ENCODE measurements around the gene CSPG4.
"Not testable (repeated sequence)": the region's sequence is repeated elsewhere in the genome, so short reads cannot be mapped to it uniquely, and the experiment has no call there.

Gene CSPG4

DNA sequence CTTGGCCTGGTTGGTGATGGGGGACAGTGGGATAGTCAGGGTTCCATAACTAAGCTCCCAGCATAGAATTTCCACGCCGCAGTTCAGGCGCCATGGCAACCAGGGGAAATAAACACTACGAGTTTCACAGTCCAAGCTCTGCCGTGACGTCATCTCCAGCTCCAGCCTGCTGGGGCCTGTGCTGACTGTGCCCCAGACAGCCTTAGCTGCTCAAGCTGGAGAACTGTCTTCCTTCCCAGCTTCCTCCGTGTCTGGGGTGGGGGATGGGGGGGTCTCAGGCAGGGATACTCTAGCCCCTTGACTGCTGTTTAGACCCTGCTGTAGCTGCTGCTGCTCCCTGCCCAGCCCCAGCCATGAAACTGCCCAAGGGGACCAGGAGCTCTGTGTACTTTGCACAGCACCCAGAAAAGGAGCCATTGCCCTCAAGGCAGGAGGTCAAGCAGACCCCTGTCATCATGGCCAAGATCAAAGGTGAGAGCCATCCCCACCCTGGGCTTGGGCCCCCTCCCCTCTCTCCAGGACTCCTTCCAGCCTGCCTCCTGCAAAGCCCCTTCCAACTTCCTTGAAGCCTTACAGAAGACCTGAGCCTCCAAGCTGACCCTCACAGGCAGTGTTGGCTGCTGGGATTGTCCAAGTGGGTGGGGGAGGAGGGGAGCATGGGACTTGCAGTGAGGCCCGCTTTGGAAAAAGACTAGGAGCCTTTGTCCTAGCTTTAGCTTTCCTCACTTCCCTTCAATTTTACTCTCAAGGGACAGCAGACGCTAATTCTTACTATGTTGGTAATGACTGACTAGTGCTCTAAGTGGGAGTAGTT, 11.4 kb upstream of the CSPG4 start:
- DNase-seq = peak; percentile 60

DNA sequence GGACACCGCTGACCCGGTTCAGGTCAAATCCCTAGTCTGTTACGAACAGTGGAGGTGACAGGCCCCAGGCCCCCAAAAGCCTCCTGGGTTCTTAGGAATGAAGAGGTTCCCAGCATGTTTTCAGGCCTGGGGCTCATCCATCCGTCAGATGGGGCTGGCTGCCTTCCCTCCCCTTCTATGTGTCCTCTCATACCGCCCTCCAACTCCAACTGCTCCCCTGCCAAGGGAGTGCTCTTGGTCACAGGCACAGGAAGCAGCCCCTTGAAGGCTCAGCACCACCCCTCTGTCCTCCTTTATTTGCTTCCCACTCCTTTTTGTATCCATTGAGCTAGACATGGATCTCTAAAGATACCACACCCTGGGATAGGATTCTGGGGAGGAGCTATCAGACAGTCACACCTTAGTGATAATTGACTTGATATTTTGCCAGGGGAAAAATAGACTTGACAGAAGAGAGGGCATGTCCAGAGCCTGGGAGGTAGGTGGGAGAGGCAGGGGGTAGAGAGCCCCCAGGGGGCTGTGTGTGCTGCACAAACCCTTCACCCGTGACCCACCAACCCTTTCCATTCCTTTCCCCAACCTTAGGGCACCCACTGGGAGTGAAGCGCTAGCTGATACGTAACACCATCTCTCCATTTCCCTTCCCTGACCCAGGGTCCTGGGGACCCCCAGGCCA, 10.7 kb upstream of the CSPG4 start:
- no peak for DNase-seq

DNA sequence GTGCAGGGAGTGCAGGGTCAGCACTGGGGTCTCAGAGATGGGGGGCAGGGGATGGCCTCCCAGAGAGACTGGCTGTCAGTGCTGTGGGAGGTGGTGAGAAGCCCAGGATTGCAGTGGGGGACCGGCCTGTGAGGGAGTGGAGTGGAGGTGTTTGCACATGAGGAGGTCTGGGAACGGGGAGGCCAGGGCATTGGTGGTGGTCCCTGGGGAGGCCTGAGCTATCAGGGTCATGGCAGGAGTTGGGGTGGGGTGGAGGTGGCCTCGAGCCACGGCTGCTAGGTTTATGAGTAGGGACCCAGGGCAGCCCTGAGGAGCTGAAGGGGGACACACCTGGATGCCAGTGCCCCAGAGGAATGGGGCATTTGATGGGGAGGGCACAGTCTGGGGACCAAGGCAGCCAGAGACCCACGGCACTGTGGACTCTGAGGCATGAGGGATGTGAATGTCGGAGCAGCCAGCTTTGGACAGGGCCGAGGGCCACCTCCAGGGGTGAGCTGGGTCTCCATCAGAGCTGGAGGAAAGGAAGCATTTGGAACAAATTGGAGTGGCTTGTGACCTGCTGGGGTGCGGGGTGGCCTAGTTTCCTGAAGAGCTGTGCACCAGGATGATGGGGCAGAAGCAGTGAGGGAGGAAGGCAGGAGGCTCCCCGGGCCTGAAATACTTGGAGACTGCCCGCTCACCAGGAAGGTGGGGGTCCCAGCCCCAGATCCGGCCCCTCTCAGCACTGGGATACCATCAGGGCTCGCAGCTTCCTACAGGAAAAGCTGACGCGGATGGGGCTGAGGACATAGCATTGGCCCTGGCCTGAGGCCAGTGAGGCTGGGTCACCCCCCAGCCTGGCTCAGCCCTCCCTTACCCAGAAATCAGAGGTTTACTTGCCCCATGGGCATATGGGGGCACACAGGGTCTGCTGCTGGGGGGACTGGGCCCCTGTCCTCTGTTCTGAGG, 9.5 kb upstream of the CSPG4 start:
- DNase-seq = no peak

DNA sequence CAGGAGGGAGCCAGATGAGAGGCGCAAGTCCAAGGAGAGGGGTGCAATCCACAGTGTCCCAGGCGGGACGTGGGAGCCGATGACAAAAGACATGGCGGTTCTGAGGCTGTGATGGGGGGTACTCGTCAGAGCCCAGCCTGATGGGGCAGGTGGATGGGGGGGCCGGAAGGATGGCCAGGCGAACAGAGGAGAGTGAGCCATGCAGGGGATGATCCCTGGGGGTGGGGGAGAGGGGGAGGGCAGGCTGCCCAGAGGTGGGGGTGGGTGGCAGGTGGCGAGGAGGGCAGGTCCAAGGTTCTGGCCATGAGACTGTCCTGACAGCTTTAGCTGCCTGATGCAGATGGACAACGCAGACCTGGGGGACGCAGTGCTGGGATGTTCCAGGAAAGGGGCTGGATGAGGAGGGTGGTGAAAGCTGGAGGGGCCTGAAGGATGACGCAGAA, 8.9 kb upstream of the CSPG4 start:
- no peak for DNase-seq

DNA sequence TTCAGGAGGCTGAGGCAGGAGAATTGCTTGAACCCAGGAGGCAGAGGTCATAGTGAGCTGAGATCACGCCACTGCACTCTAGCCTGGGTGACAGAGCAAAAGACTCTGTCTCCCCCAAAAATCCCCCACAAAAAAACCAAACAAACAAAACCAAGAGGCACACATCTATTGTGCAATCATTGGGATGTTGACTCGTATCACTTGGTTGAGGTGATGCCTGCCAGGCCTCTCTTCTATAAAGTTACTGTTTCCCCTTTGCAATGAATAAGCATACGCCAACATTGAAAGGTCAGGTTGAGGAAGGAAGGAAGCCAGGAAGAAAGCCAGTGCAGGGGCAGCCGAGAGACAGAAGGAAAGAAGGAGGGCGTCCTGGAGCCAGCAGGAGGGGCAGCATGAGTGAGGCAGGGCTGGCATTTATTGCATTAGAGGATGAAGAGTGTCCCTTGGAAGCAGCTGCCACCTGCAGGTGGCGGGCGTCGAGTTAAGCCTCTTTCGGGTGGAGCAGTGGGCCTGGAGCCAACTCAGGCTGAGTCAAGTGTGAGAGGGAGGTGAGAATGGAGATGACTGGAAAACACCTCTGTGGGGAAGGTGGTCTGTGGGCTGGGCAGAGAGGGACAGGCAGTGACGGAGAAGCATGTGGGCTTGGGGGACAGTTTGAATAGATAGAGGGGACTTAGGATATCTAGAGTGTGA, 8.3 kb upstream of the CSPG4 start:
- DNase-seq = peak; percentile 75

DNA sequence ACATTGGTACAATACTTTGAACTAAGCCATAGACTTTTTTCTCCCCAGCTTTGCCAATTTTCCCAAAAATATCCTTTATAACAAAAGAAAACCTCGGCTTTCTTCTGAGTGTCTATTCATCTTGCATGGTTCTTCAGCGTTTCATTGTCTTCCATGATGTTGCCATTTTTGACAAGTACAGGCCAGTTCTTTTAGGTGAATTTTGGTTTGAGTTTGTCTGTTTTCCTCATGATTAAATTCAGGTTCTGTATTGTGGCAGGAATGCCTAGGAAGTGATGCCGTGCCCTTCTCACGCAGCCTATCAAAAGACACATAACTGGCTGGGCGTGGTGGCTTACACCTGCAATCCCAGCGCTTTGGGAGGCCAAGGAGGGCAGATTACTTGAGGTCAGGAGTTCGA, 7.6 kb upstream of the CSPG4 start:
- DNase-seq = no peak

DNA sequence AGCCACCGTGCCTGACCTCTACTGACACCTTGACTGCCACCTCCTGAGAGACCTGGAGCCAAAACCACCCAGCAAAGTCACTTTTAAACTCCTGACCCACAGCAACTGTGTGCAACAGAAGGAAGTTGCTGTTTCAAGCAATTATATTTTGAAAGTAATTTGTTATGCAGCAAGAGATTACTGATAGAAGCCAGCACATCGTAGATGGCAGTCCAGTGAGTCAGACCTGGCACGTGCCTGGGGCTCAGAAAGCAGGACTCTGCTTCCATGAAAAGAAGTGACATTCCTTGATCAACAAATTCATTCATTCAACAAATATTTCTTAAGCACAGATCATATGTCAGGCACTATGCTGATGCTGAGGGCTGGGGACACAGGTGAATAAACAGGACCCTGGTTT, 5.7 kb upstream of the CSPG4 start:
- no peak for DNase-seq

DNA sequence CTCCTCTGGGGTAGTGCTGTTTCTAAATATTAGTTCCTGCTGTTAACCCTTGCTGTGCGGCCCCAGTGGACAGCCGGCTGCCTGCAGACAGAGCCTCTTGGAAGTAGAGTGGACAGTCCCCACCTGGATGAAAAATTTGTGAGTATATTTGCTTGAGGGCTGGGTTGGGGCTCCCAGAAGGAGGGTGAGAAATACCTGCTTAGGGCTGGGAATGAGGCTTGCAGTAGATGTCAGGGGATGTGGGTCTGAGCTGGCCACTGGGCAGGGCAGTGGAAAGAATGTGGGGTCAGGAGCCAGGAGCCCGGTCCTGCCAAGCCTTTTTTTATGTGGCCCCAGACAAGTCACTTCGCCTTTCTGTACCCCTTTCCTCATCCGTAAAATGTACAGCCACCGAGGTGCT, 4.4 kb upstream of the CSPG4 start:
- not testable (repeated sequence) for DNase-seq

DNA sequence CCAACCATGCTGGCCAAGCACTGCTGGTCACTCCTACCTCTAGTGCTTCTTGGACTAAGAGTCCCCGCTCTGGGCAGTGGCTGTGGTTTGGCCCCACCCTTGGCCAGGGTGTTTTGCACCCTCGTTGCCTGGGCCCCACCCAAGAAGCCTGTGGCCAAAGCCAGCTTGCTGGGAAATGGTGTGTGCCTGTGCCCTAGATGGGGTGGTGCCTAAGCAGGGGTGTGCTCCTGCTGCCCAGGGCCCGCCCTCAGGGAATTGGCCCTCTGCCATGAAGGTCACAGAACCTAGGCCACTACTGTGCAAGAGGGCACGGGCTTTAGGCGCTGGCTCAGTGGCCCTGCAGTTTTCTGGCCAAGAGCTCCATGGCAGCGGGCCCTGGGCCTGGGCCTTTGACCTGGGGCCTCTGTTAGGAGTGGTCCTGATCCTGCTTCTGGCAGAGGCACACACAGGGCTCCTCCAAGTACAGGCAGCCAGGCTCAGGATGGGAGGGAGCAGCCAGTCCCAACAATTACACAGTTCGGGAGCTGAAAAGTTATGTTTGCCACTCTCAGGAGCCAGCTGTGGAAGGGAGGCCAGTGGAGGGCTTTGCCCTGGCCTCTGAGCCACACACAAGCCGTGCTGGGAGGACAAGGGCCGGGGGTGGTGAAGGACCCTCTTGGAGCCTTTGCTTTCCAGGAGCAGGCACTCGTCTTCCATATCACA, 3.8 kb upstream of the CSPG4 start:
- not testable (repeated sequence) for DNase-seq

DNA sequence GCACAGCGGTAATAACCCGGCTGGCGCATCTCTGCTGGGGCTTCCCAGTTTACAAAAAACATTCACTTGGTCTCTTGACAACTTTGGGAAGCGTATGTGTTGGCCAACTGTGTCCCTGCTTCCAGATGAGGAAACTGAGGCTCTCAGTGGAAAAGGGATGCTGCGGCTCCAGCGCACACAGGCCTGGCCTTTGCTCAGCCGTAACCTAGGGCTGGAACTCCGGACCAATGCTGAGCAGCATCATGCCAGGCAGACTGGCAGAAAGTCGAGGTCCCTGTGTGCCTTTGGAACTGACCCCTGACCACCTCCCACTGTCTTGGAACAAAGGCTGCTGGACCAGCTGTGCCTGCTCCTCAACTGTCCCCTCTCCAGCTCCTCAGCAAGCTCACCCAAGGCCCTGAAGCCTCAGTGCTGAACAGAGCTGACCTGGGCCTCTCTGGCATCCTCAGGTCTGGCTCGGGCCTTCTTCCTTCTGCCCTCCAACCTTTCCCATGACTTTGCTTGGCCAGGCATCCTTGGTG, 2.7 kb upstream of the CSPG4 start:
- DNase-seq = not testable (repeated sequence)

DNA sequence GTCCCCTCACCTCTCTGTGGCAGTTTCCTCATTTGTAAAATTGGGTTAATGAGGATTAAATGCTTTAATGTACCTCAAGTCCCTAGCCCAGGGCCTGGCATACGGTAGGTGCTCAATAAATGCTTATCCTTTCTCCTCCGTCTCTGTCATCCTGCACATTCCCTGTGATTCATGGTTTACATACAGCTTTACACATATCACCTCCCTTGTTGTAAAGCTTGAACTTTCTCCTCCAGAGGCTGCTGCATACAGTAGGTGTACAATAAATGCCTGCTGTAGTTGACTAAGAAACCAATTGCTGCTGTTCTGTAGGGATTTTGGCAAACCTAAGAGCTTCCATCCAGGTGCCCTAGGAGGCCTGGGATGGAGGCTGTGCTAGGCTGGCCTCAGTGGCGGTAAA, 1.5 kb upstream of the CSPG4 start:
- DNase-seq = no peak

DNA sequence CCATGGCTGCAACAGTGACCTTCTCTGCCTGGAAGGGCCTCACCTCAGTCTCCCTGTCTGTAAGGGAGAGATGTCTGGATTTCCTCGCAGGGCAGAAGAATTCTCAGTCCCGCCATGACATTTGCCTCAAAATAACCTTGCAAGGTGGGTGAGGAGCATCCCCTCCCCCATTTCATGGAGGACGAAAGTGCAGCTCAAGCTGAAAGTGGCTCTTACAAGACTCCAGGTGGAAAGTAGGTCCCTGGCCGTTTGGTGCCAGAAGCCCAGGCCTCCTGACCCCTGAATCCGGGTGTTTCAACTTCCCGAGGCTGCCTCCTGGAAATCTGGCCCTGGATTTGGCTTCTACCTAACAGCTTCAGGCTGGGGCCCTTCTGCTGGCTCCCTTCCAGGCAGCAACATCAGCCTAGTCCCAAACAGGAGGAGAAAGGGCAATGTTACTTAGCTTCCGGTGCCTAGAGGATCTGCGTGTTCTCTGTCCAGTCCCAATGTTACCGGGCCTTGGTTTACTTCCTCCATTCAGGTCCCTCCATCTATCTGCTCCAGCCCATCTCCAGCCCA, 769 bp upstream of the CSPG4 start:
- no peak for DNase-seq

DNA sequence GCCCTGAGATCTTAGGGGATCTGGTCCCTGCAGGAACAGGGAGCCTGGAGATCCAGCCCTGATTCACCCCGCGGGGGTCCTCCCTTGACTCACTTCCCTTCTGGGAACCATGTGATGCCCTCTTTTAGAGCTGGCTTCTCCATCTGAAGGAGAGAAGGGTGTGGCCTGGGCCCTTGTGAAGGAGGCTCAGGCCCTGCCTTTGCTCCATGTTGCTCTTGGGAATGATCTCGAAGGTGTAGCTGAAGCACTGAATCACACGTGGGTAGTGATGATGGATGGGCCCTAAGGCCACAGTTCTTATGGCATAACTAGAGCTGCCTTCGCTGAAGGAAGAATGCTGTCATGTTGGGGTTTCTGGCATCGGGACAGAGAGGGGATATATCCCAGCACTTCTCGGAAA, 1.2 kb downstream of the CSPG4 start:
- not testable (repeated sequence) for DNase-seq

DNA sequence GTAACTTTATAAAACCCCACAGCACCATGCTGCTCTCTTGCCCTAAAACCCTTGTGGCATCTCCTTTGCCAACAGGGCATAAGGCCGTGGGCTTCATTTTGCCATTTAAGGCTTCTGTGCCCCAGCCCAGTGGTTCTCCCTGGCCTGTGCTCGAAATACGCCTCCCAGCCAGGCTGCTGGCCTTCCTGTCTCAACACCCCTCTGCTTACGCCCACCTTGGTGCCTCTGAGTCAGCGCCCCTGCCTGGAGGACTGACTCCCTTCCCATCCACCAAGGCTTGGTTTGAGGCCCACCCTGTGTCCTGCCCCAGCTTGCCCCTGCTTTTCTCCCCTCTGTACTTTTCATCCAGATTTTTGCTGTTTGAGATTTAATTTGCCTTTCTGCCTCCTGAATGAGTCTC, 1.8 kb downstream of the CSPG4 start:
- peak; percentile 25 for DNase-seq

DNA sequence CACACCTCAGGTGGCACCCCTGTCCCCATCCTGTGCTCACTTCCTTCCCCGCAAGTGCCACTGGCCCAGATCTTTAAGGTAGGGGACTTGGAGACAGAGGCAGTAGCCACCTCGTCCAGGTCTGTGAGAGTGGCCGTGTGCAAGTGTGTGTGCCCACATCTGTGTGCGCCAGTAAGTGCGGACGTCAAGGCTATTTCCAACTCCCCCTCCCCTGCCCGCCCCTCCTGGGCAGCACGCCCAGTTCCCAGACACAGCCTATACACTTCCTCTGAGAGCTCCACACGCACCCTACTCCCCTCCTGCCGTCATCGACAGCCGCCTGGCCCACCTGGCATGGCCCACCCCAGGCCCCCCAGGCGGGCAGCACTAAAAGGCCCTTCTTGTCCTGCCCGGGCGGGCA, 3.2 kb downstream of the CSPG4 start:
- DNase-seq = not testable (repeated sequence)

DNA sequence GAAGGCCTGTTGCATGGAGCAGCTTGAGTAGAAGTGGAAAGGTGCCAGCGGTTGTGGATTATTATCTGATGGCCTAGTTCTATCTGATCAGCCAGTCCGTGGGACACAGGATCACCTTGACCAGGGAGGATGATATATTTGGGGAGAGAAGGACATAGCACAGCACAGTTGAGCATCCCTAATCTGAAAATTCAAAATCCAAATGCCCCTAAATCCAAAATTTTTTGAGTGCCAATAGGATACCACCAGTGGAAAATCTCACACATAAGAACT, 6.0 kb downstream of the CSPG4 start:
- DNase-seq = no peak

DNA sequence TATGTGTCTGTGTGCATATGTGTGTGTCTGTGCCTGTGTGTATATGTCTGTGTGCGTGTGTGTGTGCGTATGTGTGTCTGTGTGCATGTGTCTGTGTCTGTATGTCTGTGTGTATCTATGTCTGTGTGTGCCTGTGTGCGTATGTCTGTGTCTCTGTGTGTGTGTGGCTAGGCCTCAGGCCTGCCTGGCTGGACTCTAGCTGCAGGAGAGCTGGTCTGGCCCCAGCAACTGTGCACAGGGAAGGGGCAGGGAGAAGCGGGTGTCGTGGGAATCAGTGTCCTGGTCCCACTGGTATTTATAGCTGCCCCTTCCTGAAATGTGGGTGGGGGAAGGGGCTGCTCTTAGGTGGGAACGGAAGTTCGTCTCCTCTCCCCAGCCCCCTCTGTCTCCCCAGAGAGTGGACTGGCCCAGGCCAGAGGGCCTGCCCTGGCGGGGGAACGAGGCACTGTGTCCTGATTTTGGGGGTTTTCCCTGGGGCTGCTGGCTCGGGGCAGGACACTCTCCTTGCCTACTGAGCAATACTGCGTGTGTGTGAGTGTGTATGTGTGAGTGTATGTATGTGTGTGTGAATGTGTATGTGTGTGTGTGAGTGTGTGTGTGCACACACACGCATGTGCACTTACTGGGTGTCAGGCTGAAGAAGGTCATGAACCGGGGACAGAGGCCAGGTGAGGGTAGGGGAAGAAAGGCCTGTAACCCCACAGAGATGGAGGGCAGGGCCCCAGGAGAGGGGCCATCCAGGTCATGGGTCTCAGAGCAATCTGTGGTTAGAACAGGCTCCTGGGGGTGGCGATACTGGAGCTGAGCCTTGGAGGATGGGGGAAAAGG, 6.6 kb downstream of the CSPG4 start:
- no peak for DNase-seq

DNA sequence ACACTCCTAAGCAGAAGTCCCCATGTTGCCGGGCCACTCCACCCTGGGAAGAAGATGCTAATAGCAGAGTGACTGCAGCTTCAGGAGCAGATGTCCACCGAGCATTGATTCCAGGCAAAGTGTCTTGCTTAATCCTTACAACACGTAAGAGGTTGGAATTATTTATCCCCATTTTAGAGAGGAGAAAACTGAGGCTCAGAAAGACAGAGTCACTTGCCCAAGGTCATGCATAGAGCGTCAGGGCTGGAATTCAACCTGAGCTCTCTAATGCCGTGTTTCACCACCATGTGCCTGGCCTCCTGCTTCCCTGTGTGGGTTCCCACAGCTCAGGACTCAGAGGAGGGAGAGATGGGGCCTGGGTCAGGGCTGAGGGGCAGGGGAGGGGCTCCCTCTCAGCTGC, 7.3 kb downstream of the CSPG4 start:
- DNase-seq = not testable (repeated sequence)

DNA sequence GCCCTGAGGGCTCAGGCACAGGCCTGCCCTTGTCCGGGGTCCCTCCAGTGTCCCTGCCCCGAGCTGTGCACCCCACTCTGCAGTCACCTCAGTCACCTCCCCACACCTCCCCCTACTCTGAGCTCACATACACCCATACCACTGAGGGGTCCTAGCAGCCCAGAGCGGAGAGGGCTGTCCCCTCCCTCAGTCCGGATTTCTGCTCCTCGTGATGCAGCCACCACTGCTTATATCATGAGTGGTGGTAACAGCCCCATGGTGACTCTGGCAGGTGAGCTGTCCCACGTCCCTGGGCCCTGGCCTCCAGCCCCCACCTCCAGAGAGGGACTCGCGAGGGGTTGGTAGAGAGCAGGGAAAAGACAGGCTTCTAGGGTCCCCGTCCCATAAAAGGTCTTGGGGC, 8.0 kb downstream of the CSPG4 start:
- no peak for DNase-seq

DNA sequence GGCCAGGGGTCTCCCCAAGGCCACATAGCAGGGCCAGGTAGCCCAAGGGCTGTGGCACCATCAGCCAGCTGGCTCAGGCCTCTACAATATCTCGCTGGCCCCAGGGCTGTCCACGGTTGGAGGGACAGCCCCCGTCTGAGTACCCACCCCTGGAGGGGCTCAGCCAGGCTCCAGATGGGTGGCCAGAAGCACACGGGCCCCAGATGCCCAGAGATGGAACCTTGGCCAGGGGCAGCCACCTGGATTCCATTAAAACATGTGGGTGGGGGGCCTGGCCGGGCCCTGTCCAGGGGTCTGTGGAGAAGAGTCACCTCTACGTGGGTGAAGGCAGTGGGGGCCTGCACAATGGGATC, 8.4 kb downstream of the CSPG4 start:
- no peak for DNase-seq
